ENCODE measurements around the gene LONP2.
A peak's percentile ranks its signal among the peaks of the same experiment; 100 is the strongest.

DNA sequence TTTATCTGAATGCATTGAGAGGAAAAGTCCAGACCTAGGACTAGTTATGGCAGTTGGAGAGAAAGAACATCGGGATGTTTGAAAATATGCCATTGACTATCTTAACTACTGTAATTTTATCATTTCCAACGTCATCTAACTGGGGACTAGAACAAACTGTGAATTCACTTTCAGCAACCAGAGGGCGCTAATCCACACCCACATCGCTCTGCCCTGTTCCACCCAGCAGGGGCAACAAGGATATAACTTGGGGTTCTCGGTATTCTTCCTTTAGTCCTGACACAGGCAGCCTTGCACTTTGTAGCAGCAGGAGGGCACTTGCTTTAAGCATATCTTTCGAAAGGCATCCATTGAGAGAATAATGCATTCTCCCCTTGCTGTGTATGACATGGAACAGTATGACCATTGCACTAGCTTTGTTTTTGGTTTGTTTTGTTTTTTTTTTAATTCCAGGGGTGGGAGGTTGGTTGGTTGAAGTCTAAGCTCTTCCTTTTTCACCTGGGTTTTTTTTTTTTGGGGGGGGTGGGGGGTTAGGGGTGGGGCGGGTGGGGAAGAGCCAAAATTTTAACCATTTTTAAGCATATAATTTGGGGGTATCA lies 109.6 kb downstream of the LONP2 start:
- TF ChIP-seq, protein P1, sequence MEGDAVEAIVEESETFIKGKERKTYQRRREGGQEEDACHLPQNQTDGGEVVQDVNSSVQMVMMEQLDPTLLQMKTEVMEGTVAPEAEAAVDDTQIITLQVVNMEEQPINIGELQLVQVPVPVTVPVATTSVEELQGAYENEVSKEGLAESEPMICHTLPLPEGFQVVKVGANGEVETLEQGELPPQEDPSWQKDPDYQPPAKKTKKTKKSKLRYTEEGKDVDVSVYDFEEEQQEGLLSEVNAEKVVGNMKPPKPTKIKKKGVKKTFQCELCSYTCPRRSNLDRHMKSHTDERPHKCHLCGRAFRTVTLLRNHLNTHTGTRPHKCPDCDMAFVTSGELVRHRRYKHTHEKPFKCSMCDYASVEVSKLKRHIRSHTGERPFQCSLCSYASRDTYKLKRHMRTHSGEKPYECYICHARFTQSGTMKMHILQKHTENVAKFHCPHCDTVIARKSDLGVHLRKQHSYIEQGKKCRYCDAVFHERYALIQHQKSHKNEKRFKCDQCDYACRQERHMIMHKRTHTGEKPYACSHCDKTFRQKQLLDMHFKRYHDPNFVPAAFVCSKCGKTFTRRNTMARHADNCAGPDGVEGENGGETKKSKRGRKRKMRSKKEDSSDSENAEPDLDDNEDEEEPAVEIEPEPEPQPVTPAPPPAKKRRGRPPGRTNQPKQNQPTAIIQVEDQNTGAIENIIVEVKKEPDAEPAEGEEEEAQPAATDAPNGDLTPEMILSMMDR (conservative IDR thresholded peaks at IDR 0.05; ENCODE audit: low read depth, low read length), result peak; percentile 84
- TF ChIP-seq EZH2 (IDR thresholded peaks at IDR 0.05; ENCODE audit: low read length, unreplicated experiment), result no peak
